CD4-positive, alpha-beta T cell (primary cell): ENCODE measurements around the gene MDM1. TPM values are rescaled to one million over a fixed set of nuclear protein-coding genes. Genes with fewer than 3 reads are reported as not detected.

Experiments used
- ATAC-seq: fragments of 200-7000 bp; cut with Tn5 transposase; one replicate; pipeline ENCODE4 v1.10.0; 2022; ENCODE audit warnings: mild to moderate bottlenecking; ENCODE audit not compliant: poor library complexity
- CTCF ChIA-PET: fragments of 350-600 bp; sonication (Branson Sonifier 250); formaldehyde crosslinking; loops from one replicate; lab custom pipeline; 2021; ENCODE audit warnings: antibody characterized with exemption, inconsistent platforms; lab: Charles Lee
- POLR2A ChIA-PET: fragments of 350-600 bp; sonication (Branson Sonifier 250); formaldehyde crosslinking; loops from one replicate; lab custom pipeline; 2021; ENCODE audit warnings: antibody characterized with exemption, inconsistent platforms; lab: Charles Lee
- DNase-seq, 14 experiments: peaks; one replicate each; pipeline ENCODE4 v3.0.0-alpha.2; 2013 to 2020; ENCODE audit warnings: mixed read lengths in 2 of 14
- H3K27ac ChIP-seq, 2 donors: one replicate each; pipeline versions ENCODE4 v1.5.1 to v1.7.0; 2013; ENCODE audit warnings: low read length in 2 of 2, low read depth in 1 of 2, mild to moderate bottlenecking in 1 of 2
- H3K27me3 ChIP-seq, 2 experiments: 1 replicate in 1 of 2; 2 replicates in 1 of 2; pipeline versions ENCODE4 v1.6.1 to v1.7.0; 2013; ENCODE audit warnings: low read length in 2 of 2, control low read depth in 1 of 2, mild to moderate bottlenecking in 1 of 2, moderate library complexity in 1 of 2; ENCODE audit not compliant: insufficient read depth in 2 of 2, control insufficient read depth in 1 of 2
- H3K36me3 ChIP-seq: one replicate; pipeline ENCODE4 v1.6.1; 2013; ENCODE audit warnings: low read length, control low read depth; ENCODE audit not compliant: insufficient read depth
- H3K4me1 ChIP-seq: one replicate; pipeline ENCODE4 v1.6.1; 2013; ENCODE audit warnings: low read length, control low read depth; ENCODE audit not compliant: insufficient read depth
- H3K4me3 ChIP-seq: one replicate; pipeline ENCODE4 v1.5.1; 2013; ENCODE audit warnings: mild to moderate bottlenecking, low read length, moderate library complexity
- H3K9me3 ChIP-seq, 2 experiments: 1 replicate in 1 of 2; 2 replicates in 1 of 2; pipeline versions ENCODE4 v1.6.1 to v1.7.0; 2013; ENCODE audit warnings: low read length in 2 of 2, mild to moderate bottlenecking in 2 of 2, control low read depth in 1 of 2, moderate library complexity in 1 of 2; ENCODE audit not compliant: control insufficient read depth in 1 of 2, insufficient read depth in 1 of 2
- H3K27ac Mint-ChIP-seq: one replicate; pipeline ENCODE4 v1.8.0; 2020; ENCODE audit warnings: mixed read lengths
- H3K27me3 Mint-ChIP-seq: one replicate; pipeline ENCODE4 v1.8.0; 2021; ENCODE audit warnings: mixed read lengths
- H3K36me3 Mint-ChIP-seq: one replicate; pipeline ENCODE4 v1.8.0; 2021; ENCODE audit warnings: low read depth, mixed read lengths
- H3K4me1 Mint-ChIP-seq: one replicate; pipeline ENCODE4 v1.8.0; 2021; ENCODE audit warnings: low read depth, mixed read lengths
- H3K4me3 Mint-ChIP-seq: one replicate; pipeline ENCODE4 v1.8.0; 2020; ENCODE audit warnings: mild to moderate bottlenecking, mixed read lengths
- H3K9me3 Mint-ChIP-seq: one replicate; pipeline ENCODE4 v1.8.0; 2020; ENCODE audit warnings: mixed read lengths
- CTCF ChIP-seq: fragments of 200-600 bp; IDR thresholded peaks from one replicate; pipeline ENCODE4 v1.8.0; 2022; ENCODE audit warnings: antibody characterized with exemption, mild to moderate bottlenecking
- intact Hi-C, 2 experiments: fragments of 100-400 bp; cut with DNase I in 1 of 2; cut with micrococcal nuclease in 1 of 2; formaldehyde crosslinking; loops; one replicate each; pipeline versions ENCODE4 v1.15.1 to v1.9.0; 2023 to 2025; cut with DNase I, micrococcal nuclease
- total RNA-seq, 174 experiments: library from RNA in 2 of 174; stranded (reverse) in 2 of 174; gene quantifications; one replicate each; pipeline ENCODE4 v1.2.3 and lab custom pipeline; 2021 to 2026

Gene MDM1
- total RNA-seq, 2 experiments from 2014 or later, result 11.0 to 11.6 TPM

- peaks cover 3% of the 10 kb centered on the region for H3K4me1 ChIP-seq
- H3K27me3 Mint-ChIP-seq, result peaks cover 4% of the 10 kb centered on the region
- intact Hi-C loops, result no loop called here
- POLR2A ChIA-PET, result no interaction called here
- H3K4me1 Mint-ChIP-seq, result peaks cover 4% of the 10 kb centered on the region
- H3K27ac ChIP-seq, result no peak overlapping the region
- no peaks in the 10 kb centered on the region for H3K9me3 ChIP-seq
- DNase-seq (no peak), ATAC-seq (no peak)
- no peak overlapping the region for H3K4me3 ChIP-seq
- H3K27me3 ChIP-seq, result peaks cover 0 to 3% of the 10 kb centered on the region in 2 experiments
- CTCF ChIA-PET, result no interaction called here
- no peak overlapping the region for H3K27ac Mint-ChIP-seq
- TF ChIP-seq CTCF, result no peak
- no peaks in the 10 kb centered on the region for H3K36me3 ChIP-seq
- no peaks in the 10 kb centered on the region for H3K36me3 Mint-ChIP-seq
- H3K9me3 Mint-ChIP-seq, result no peaks in the 10 kb centered on the region
- no peak overlapping the region for H3K4me3 Mint-ChIP-seq
Measured at GRCh38 chr12:68281322-68282077, 50.7 kb downstream of the MDM1 start.

- Histone ChIP-seq H3K4me3 (no peak overlapping the region), H3K27me3 (peaks cover 0 to 2% of the 10 kb centered on the region in 2 experiments), H3K36me3 (no peaks in the 10 kb centered on the region), H3K4me1 (peaks cover 3% of the 10 kb centered on the region), H3K9me3 (no peaks in the 10 kb centered on the region), H3K27ac (no peak overlapping the region)
- ATAC-seq (no peak), DNase-seq (no peak)
- ChIA-PET POLR2A (no interaction called here), CTCF (no interaction called here)
- Mint-ChIP-seq H3K27me3 (no peaks in the 10 kb centered on the region), H3K9me3 (no peaks in the 10 kb centered on the region), H3K4me3 (no peak overlapping the region), H3K27ac (no peak overlapping the region), H3K4me1 (peaks cover 4% of the 10 kb centered on the region), H3K36me3 (no peaks in the 10 kb centered on the region)
- TF ChIP-seq CTCF, result no peak
- intact Hi-C loops, result no loop called here
Measured at GRCh38 chr12:68280240-68280639, 51.9 kb downstream of the MDM1 start.

GRCh38 chr12:68279227-68280054, 52.7 kb downstream of the MDM1 start:
- TF ChIP-seq CTCF, result no peak
- H3K4me3 ChIP-seq, result no peak overlapping the region
- ATAC-seq, result no peak
- no peaks in the 10 kb centered on the region for H3K9me3 ChIP-seq
- Mint-ChIP-seq H3K4me3 (no peak overlapping the region), H3K9me3 (no peaks in the 10 kb centered on the region), H3K36me3 (no peaks in the 10 kb centered on the region), H3K4me1 (peaks cover 4% of the 10 kb centered on the region), H3K27me3 (no peaks in the 10 kb centered on the region), H3K27ac (no peak overlapping the region)
- CTCF ChIA-PET, result no interaction called here
- POLR2A ChIA-PET, result no interaction called here
- intact Hi-C loops, result no loop called here
- no peak for DNase-seq
- H3K36me3 ChIP-seq, result no peaks in the 10 kb centered on the region
- peaks cover 3% of the 10 kb centered on the region for H3K4me1 ChIP-seq
- H3K27me3 ChIP-seq, result no peaks in the 10 kb centered on the region
- no peak overlapping the region for H3K27ac ChIP-seq
